Nephron (organoid): ENCODE measurements around the gene CREG2.

Experiments
- H3K27ac Mint-ChIP-seq, 3 experiments: 2 replicates each; pipeline ENCODE4 v1.8.0; 2020; ENCODE audit warnings: mixed read lengths in 3 of 3, mild to moderate bottlenecking in 2 of 3, moderate library complexity in 1 of 3
- H3K27me3 Mint-ChIP-seq: 2 replicates; pipeline ENCODE4 v1.8.0; 2021; ENCODE audit warnings: low read depth, mild to moderate bottlenecking, moderate library complexity, mixed read lengths
- H3K36me3 Mint-ChIP-seq: 2 replicates; pipeline ENCODE4 v1.8.0; 2020; ENCODE audit warnings: low read depth, mixed read lengths
- H3K4me1 Mint-ChIP-seq: 2 replicates; pipeline ENCODE4 v1.8.0; 2020; ENCODE audit warnings: mixed read lengths
- H3K4me3 Mint-ChIP-seq, 3 experiments: 2 replicates each; pipeline ENCODE4 v1.8.0; 2020; ENCODE audit warnings: mild to moderate bottlenecking in 3 of 3, mixed read lengths in 3 of 3, moderate library complexity in 2 of 3
- H3K9me3 Mint-ChIP-seq: 2 replicates; pipeline ENCODE4 v1.8.0; 2020; ENCODE audit warnings: mixed read lengths
- CTCF ChIP-seq, 3 experiments: fragments of 200-600 bp; sonication (generic); IDR thresholded peaks; one replicate each; pipeline ENCODE4 v1.5.0; 2021; ENCODE audit warnings: antibody characterized with exemption in 3 of 3; ENCODE audit not compliant: unreplicated experiment in 3 of 3

The CREG2 gene

GRCh38 chr2:101359410-101359954 is 27.8 kb downstream of the CREG2 start:
- Mint-ChIP-seq H3K9me3 (no peaks in the 10 kb centered on the region), H3K36me3 (no peaks in the 10 kb centered on the region), H3K27me3 (peaks cover 3% of the 10 kb centered on the region), H3K27ac (no peak overlapping the region), H3K4me1 (no peaks in the 10 kb centered on the region), H3K4me3 (no peak overlapping the region)
- no peak for TF ChIP-seq CTCF (IDR thresholded peaks at IDR 0.05; ENCODE audit: unreplicated experiment in 3 of 3)

- Mint-ChIP-seq H3K27ac (no peak overlapping the region), H3K27me3 (no peaks in the 10 kb centered on the region), H3K4me3 (no peak overlapping the region)
These were observed 29.9 kb downstream of the CREG2 start for GRCh38 chr2:101357376-101357775.

GRCh38 chr2:101356521-101356920 is 30.8 kb downstream of the CREG2 start:
- Mint-ChIP-seq H3K4me3 (no peak overlapping the region), H3K36me3 (no peaks in the 10 kb centered on the region), H3K27me3 (no peaks in the 10 kb centered on the region), H3K4me1 (no peaks in the 10 kb centered on the region), H3K9me3 (no peaks in the 10 kb centered on the region), H3K27ac (no peak overlapping the region)
- no peak for TF ChIP-seq CTCF (IDR thresholded peaks at IDR 0.05; ENCODE audit: unreplicated experiment in 3 of 3)

More at GRCh38 chr2:101357376-101357775, 29.9 kb downstream of the CREG2 start:
- no peaks in the 10 kb centered on the region for H3K9me3 Mint-ChIP-seq
- H3K36me3 Mint-ChIP-seq, result no peaks in the 10 kb centered on the region
- no peaks in the 10 kb centered on the region for H3K4me1 Mint-ChIP-seq
- no peak for TF ChIP-seq CTCF (IDR thresholded peaks at IDR 0.05; ENCODE audit: unreplicated experiment in 3 of 3)

GRCh38 chr2:101356055-101356454 is 31.2 kb downstream of the CREG2 start:
- Mint-ChIP-seq H3K36me3 (no peaks in the 10 kb centered on the region), H3K4me3 (no peak overlapping the region), H3K27ac (no peak overlapping the region), H3K9me3 (no peaks in the 10 kb centered on the region), H3K27me3 (no peaks in the 10 kb centered on the region), H3K4me1 (no peaks in the 10 kb centered on the region)
- TF ChIP-seq CTCF (IDR thresholded peaks at IDR 0.05; ENCODE audit: unreplicated experiment in 3 of 3), result no peak

GRCh38 chr2:101355401-101356054 is 31.8 kb downstream of the CREG2 start:
- Mint-ChIP-seq H3K27me3 (no peaks in the 10 kb centered on the region), H3K9me3 (no peaks in the 10 kb centered on the region), H3K36me3 (no peaks in the 10 kb centered on the region), H3K27ac (no peak overlapping the region), H3K4me3 (no peak overlapping the region), H3K4me1 (no peaks in the 10 kb centered on the region)
- TF ChIP-seq CTCF (IDR thresholded peaks at IDR 0.05; ENCODE audit: unreplicated experiment in 3 of 3), result no peak
